GM21423 (cell line): Measurements from ENCODE around the gene USP40.

Source experiments
- ATAC-seq: cut with Tn5 transposase; IDR thresholded peaks from one replicate; pipeline ENCODE4 v1.9.1; 2021; ENCODE audit warnings: mild to moderate bottlenecking, moderate library complexity; ENCODE audit not compliant: unreplicated experiment

USP40 gene

DNA sequence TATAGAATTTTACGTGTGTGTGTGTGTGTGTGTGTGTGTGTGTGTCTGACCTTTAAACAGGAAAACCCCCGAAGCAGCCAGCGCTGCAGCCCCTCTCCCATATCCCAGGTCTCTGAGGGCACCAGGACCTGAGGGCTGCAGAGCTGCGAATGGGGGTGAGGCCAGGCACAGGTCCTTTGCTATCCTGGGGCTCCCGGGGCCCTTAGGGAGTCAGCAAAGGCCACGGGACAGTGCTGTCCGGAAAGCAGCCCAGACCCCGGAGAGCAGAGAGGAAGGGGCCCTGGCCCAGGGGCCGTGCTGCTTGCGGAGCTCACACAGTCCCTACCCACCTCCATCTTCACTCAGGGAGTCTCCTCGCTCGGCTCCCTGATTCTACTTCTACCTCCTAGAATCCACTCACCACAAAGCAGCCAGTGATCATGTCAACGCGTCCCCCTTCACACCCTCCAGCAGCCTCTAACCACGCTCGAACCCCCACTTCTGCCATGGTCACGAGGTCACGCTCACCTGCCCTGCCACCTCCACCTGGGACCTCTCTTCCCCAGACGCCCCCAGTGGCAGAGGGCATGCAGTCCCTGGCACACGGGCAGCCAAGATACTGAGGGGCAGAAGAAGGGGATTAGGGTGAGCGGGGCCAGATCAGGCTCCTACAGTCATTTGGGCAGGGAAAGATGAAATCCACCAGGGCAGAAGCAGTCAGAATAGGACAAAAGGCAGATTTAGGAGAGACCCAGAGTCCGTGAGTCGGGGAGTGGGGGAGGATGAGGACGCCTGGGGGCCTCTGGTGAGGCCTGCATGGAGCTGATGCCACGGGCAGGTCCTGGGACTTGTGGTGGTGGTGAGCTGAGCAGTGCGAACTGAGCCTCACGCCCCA is 86.7 kb downstream of the USP40 start:
- no peak for ATAC-seq

DNA sequence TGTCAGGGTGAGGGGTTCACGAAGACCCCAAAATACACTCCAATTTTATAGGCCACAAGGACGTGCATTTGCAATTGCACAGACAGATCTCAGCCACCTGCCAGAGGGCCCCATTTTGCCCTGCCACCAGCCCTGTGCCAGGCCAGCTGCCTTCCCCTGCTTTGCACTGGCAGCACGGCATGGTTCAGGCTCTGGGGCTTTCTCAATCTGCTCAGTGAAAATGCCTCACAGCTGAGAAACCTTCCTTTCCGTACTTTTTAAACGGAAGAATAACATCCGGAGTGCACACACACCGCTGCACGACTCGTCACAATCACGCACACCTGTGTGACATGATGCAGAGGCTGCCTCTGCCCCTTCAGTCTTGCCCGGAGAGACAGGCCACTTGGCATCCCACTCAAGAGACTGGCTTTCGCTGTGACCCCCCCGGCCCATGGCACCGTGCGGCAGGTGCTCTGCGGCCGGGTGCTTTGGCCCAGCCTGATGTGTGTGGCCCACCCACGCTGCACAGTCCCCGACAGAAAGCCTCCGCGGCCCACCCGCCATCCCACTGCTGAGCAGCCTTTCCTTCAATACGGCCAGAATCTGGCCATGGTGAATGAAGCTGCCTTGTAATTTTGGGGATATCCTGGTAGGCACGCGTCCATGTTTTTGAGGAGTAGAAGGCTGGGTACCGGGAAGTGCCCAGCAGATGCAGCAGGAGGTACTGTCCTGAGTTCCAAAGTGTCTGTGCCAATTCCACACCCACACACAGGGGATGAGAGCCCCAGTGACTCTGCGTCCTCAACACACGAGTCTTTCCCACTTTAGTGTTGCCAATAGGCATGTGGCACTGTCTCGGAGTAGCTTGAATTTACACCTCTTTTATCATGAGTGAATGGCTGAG is 88.8 kb downstream of the USP40 start:
- ATAC-seq: no peak

DNA sequence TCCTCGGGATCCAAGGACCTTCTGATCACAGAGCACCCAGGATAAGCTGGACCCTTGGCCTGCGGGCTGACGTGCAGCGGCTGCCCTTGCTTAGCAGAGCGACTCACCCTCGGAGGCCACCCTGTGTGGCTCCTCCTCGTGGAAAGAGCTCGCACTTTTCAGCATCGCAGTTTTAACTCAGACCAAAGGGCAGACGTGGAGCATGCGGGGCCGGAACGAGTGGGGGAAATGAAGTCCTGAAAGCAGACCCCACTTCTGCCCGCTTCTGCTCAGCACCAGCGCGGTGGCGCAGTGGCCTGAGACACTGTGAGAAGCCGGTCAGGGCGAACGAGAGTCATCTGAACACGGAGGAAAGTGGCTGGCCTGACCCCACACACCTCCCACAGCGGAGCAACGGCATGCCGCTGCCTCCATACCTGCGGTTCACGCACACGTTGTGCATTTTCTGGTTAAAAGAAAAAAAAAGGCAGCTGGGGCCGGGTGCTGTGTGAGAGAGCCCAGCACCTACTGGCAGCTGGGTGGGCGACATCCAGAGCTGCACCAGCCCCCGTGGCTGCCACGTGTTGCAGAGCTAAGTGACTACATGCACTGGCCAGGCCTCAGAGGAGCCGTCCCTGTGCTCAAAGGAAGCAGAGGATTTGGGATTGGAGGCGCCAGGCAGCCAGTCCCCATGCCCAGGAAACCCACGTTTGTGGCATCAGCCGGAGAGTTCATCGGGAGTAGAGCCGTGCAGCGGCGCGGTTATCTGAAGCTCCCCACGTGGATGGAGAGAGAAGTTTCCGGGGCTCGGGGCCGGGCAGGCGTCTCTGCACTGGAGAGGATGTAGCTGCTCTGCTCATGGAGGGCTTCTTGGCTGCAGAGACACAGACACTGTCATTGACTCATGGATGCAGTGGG is 89.7 kb downstream of the USP40 start:
- ATAC-seq: no peak

- ATAC-seq: no peak
Observed at GRCh38 chr2:233476063-233476410, 90.5 kb downstream of the USP40 start.

DNA sequence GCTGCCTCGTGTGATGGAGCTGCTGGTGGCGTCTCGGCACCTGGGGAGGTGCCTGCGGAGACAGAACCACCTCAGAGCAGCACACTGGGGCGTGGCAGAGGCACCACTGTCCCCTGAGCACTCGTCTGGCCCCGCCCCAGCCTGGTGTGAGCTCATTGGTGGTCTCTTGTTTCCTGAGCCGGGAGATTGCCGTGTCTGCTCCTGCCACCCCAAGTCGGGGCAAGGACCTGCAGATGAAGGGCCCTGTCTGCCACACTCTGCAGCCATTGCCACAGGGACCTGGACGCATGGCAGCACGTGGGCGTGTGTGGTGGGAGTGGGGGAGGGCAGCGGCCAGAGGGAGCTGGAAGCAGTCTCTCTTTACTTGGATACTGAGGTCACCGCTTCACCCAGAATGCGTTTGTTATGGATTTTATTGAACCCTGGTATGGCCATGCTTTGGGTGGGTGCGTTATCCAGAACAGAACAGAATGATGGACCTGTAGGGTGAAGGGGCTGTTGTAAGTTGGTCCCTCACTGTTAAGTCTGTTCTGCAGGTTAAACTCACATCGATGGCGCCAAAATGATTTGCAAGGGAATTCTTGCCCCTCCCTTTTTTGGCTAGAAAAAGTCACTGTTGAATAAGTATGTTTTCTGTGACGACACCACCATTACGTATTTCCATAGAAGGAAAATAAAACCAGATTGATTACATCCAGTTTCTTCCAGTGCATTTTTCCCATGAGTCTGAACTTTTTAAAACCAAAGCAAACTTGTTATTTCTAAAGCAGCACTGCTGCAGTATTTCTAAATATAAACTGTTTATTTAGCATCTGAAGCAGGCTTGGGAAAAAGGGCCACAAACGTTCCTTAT is 92.0 kb downstream of the USP40 start:
- ATAC-seq: no peak

DNA sequence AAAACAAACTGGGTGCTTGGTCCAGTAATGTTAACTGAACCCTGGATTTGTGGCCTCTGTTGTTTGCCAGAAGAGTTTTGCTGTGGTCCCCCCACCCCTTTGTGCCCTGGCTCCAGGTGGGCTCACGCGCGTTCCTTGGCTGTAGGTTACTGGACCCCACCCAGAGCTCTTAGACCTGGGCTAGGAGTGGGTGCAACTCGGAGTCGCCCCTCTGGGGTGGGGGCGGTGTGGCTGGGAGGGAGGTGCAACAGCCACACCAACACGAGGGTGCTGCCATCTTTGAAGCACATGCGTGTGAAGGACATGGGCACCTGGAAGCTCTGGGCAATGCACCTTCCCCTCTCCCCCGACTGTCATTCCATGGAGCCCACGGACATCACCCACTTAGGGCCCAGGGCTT is 92.7 kb downstream of the USP40 start:
- ATAC-seq: no peak

- ATAC-seq: no peak
Observed at GRCh38 chr2:233473386-233473791, 93.2 kb downstream of the USP40 start.

DNA sequence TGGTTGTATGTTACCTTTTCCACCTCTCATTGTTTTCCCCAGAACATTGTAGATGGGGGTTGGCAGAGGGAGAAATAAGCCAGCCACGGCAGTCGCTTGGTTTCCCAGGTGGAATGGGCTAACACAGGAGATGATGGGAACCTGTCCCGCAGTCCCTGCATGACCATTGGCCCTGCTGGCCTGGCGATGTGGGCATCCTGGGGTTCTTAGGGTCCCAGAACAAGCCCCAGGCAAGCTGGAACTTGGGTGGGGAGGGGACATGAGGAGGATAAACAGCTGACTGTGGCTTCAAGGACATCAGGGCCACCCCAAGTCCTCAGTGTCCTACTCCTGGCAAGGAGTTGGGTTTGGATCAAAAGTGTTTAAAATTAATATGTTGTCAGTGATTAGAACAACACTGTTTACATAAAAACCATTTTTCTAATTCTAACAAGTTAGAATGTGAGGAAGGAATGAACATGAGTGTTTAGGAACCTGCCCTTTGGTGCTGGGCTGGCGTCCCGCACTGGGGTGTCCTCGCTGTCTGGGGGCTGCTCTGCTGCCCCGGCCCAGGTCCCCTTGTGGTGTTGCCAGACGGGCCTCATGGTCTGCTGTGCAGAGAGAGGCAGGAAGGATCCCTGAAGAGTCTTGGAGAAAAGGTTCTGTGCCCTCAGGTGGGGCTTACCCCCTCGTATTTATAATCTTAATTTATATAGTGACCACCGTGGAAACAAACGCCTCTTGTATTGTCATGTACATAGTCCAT is 95.1 kb downstream of the USP40 start:
- ATAC-seq: no peak

GRCh38 chr2:233470839-233471238 is 95.7 kb downstream of the USP40 start:
- ATAC-seq: no peak

DNA sequence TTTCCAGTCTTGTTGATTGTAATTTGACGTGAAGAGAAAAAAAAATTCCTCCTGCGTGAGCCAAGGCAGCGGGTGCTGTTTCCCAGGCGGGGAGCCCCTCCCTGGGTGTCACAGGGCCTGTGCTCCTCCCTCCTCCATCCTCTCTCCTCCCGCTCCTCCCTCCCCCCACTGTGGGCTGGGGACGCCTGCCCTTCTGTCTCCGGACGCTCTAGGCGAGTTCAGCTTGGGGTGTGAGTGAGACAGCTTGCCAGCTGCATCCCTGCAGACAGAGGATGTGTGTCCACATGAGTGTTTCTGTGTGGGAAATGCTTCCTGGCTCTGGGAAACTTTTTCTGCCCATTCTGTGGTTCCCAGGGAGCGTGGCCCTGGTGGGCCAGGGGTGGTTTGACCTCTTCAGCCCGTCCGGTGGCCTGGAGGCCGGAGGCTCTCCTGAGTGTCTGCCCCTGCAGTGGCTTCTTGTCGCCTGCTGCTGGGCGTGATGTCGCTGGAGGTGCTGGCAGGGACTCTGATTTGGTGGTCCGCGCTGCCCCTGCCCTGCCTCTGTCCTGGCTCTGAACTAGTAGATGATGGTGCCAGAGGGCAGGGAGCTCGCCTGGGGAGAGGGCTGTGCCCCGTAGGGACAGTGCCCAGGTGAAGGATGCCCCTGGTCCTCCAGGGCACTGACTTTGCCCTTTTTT is 96.4 kb downstream of the USP40 start:
- ATAC-seq: no peak

- ATAC-seq: no peak
Observed at GRCh38 chr2:233469261-233470010, 97.1 kb downstream of the USP40 start.

GRCh38 chr2:233468741-233469110 is 97.9 kb downstream of the USP40 start:
- ATAC-seq: no peak

DNA sequence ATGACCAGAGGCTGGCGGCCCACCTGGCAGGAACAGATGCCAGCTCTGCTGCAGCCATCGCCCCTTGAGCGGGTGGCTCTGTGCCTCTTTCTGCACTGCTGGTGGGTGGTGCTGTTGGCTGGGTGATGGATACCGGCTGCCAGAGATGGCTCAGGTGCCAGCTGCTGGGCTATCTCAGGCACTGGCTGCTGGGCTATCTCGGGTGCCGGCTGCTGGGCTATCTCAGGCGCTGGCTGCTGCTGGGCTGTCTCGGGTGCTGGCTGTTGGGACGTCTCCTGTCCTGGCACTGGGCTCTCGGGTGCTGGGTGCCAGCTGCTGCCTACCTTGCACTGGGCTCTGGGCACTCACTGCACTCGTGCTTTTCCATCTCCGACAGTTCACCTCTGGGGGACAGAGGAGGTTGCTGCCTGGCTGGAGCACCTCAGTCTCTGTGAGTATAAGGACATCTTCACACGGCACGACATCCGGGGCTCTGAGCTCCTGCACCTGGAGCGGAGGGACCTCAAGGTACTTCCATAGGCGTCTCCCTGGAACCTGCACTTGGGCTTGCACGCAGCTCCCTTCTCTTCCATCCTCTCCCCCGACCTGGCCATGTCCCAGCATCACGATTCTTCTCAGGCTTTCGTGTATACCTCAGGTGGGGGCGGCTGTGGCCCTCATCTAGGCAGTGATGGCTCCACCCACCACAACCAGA is 98.4 kb downstream of the USP40 start:
- no peak for ATAC-seq

GRCh38 chr2:233466991-233467603 is 99.5 kb downstream of the USP40 start:
- ATAC-seq: no peak

- no peak for ATAC-seq
Observed at GRCh38 chr2:233464531-233465240, 101.9 kb downstream of the USP40 start.

DNA sequence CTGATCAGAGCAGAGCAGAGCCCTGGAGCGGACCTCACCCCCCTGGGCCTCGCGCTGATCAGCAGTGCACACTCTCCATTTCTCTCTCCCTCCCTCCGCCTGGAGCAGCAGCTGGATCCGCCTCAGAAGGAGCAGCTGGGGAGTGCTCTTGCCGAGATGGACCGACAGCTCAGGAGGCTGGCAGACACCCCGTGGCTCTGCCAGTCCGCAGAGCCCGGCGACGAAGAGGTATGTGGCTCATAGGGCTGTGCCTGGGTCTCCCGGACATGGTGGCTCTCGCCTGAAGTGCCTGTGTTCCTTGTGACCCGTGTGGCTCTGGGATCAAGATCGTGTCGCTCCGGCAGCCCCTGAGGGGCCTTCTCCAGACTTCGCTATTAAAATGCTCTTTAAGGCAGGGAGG is 102.5 kb downstream of the USP40 start:
- ATAC-seq: no peak

DNA sequence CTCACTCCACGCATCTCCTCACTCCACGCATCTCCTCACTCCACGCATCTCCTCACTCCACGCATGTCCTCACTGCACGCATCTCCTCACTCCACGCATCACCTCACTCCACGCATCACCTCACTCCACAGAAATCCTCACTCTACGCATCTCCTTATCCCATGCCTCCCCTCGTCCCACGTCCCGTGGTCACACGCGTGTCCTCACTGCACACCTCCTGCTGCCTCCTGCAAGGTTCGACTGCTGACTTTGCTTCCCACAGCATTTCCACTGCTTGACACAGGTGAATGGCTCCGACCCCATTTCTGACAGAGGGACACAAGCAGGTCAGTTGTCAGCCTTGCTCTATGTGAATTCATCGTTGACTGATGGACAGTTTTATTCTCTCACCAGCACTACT is 103.0 kb downstream of the USP40 start:
- ATAC-seq: no peak
